Endothelial cell of umbilical vein (primary cell): ENCODE data around the gene MMAA. TPM values are rescaled to one million over a fixed set of nuclear protein-coding genes. Genes with fewer than 3 reads are reported as not detected.

Experiments used
- BruUV-seq: library from RNA; stranded (reverse); fragments of 400-500 nt; replicated peaks from 2 replicates; lab custom pipeline; 2021; lab: Mats Ljungman, UMichigan
- CTCF ChIA-PET: fragments of 300-600, 350-600 bp; sonication (Branson Sonifier 250); formaldehyde crosslinking; loops from one replicate; lab custom pipeline; 2021; ENCODE audit warnings: antibody characterized with exemption, inconsistent platforms; lab: Charles Lee
- POLR2A ChIA-PET: fragments of 300-600, 350-600 bp; sonication (Branson Sonifier 250); formaldehyde crosslinking; loops from one replicate; lab custom pipeline; 2021; ENCODE audit warnings: antibody characterized with exemption, inconsistent platforms; lab: Charles Lee
- DNase-seq: peaks from one replicate; pipeline ENCODE4 v3.0.0-alpha.2; 2011; ENCODE audit warnings: low read depth, low spot score
- FAIRE-seq: peaks from 2 replicates; lab custom pipeline; 2011; peaks lifted over from hg19 to GRCh38; lab: Jason Lieb, UNC
- H2AFZ ChIP-seq: 2 replicates; pipeline ENCODE4 v1.6.0; 2012; ENCODE audit warnings: low read depth, low read length, control low read depth, inconsistent platforms
- H3K27ac ChIP-seq: 2 replicates; pipeline ENCODE4 v1.5.1; 2011; ENCODE audit warnings: low read depth, mild to moderate bottlenecking, control low read depth, low read length, moderate library complexity; ENCODE audit not compliant: insufficient read depth
- H3K27me3 ChIP-seq, 2 experiments: 2 replicates each; pipeline versions ENCODE4 v1.6.0 to v1.6.1; 2011; ENCODE audit warnings: low read length in 2 of 2, mixed read lengths in 1 of 2; ENCODE audit not compliant: control insufficient read depth in 2 of 2, insufficient read depth in 2 of 2
- H3K36me3 ChIP-seq, 2 experiments: 2 replicates in 1 of 2; 3 replicates in 1 of 2; pipeline ENCODE4 v1.5.1; 2011; ENCODE audit warnings: low read length in 2 of 2, mild to moderate bottlenecking in 1 of 2, moderate library complexity in 1 of 2; ENCODE audit not compliant: control insufficient read depth in 2 of 2, insufficient read depth in 2 of 2; ENCODE audit errors: extremely low read depth in 1 of 2
- H3K4me1 ChIP-seq: 3 replicates; pipeline ENCODE4 v1.5.1; 2011; ENCODE audit warnings: mild to moderate bottlenecking, low read length; ENCODE audit not compliant: control insufficient read depth, insufficient read depth; ENCODE audit errors: extremely low read depth
- H3K4me2 ChIP-seq: 2 replicates; pipeline ENCODE4 v1.6.1; 2011; ENCODE audit warnings: low read length, control low read depth, mixed read lengths; ENCODE audit not compliant: insufficient read depth
- H3K4me3 ChIP-seq, 3 experiments: fragments of 200-600 bp in 1 of 3; sonication (generic), shearing (Covaris generic) in 1 of 3; replicated peaks in 1 of 3; 2 replicates each; pipeline ENCODE4 v1.5.1; 2011 to 2016; ENCODE audit warnings: control low read depth in 3 of 3, low read length in 3 of 3, mild to moderate bottlenecking in 2 of 3, inconsistent platforms in 1 of 3, low read depth in 1 of 3, moderate library complexity in 1 of 3; ENCODE audit not compliant: insufficient read depth in 1 of 3
- H3K79me2 ChIP-seq: 2 replicates; pipeline ENCODE4 v1.6.0; 2012; ENCODE audit warnings: low read length, inconsistent platforms; ENCODE audit not compliant: control insufficient read depth, insufficient read depth
- H3K9ac ChIP-seq: replicated peaks from 2 replicates; pipeline ENCODE3; 2011; ENCODE audit warnings: low read length, control low read depth; ENCODE audit not compliant: insufficient read depth; ENCODE audit errors: extremely low read depth
- H3K9me1 ChIP-seq: replicated peaks from 3 replicates; pipeline ENCODE4 v1.6.0; 2011; ENCODE audit warnings: mild to moderate bottlenecking, low read length; ENCODE audit not compliant: control insufficient read depth, insufficient read depth; ENCODE audit errors: extremely low read depth
- H3K9me3 ChIP-seq: replicated peaks from 2 replicates; pipeline ENCODE4 v1.5.1; 2012; ENCODE audit warnings: low read length, inconsistent platforms; ENCODE audit not compliant: control insufficient read depth, insufficient read depth
- H4K20me1 ChIP-seq: replicated peaks from 2 replicates; pipeline ENCODE3; 2011; ENCODE audit warnings: mild to moderate bottlenecking, low read length; ENCODE audit not compliant: control insufficient read depth, insufficient read depth; ENCODE audit errors: extremely low read depth
- EZH2 ChIP-seq: IDR thresholded peaks from 2 replicates; pipeline ENCODE4 v1.6.1; 2012; ENCODE audit warnings: borderline replicate concordance, low read depth, mild to moderate bottlenecking, moderate library complexity, low read length, inconsistent platforms; ENCODE audit not compliant: severe bottlenecking
- FOS ChIP-seq: IDR thresholded peaks from 2 replicates; pipeline ENCODE4 v1.6.1; 2011; ENCODE audit warnings: mild to moderate bottlenecking, low read length, moderate library complexity, borderline replicate concordance; ENCODE audit not compliant: insufficient read depth
- GATA2 ChIP-seq: IDR thresholded peaks from 2 replicates; pipeline ENCODE4 v1.7.0; 2011; ENCODE audit warnings: low read depth, mild to moderate bottlenecking, moderate library complexity, mixed read lengths, low read length; ENCODE audit not compliant: insufficient read length, insufficient read depth
- JUN ChIP-seq: IDR thresholded peaks from 2 replicates; pipeline ENCODE4 v1.6.1; 2011; ENCODE audit warnings: borderline replicate concordance, low read depth; ENCODE audit not compliant: insufficient read length, insufficient read depth
- POLR2A ChIP-seq: IDR thresholded peaks from 2 replicates; pipeline ENCODE4 v1.6.1; 2012; ENCODE audit warnings: low read depth, mild to moderate bottlenecking, control low read depth, low read length
- POLR2AphosphoS5 ChIP-seq: IDR thresholded peaks from 2 replicates; pipeline ENCODE4 v1.6.1; 2012; ENCODE audit warnings: low read depth, mild to moderate bottlenecking, control low read depth, low read length, moderate library complexity; ENCODE audit not compliant: insufficient read depth
- dilution Hi-C: fragments of 300-500 bp; cut with MboI; formaldehyde crosslinking; loops from one replicate; pipeline ENCODE4 v1.15.0; 2019; ENCODE audit warnings: low sequenced_read_pairs; ENCODE audit not compliant: extremely low pct_ligation_motif_present
- intact Hi-C: fragments of 100-400 bp; cut with micrococcal nuclease; formaldehyde crosslinking; loops from one replicate; pipeline ENCODE4 v1.10.0; 2022
- polyA plus RNA-seq, 4 experiments: library from polyadenylated mRNA; depleted of rRNA in 3 of 4; stranded (reverse) in 3 of 4; unstranded in 1 of 4; fragments of >200 nt; gene quantifications; 2 replicates each; pipeline versions ENCODE4 v1.2.1 to v1.2.3, GENCODE V29; 2011 to 2012; ENCODE audit warnings: missing spikeins in 1 of 4
- total RNA-seq: library from RNA; stranded (reverse); gene quantifications from 2 replicates; pipeline ENCODE4 v1.2.3, GENCODE V29; 2021

Gene MMAA
- total and polyA plus RNA-seq, 2 donors (not counting 3 experiments of a cell fraction or from before 2014, with no cell fraction given), result 2.2 to 5.1 TPM

- peak overlapping the region; percentile 13 for H3K27ac ChIP-seq
- no peaks in the 10 kb centered on the region for H3K9me1 ChIP-seq
- intact Hi-C loops (loop anchor here (1.0 kb wide), 1 partner anchor 55 kb away; no protein-coding TSS in a partner anchor), dilution Hi-C loops (no loop called here)
- peaks cover 10% of the 10 kb centered on the region for H3K4me1 ChIP-seq
- TF ChIP-seq FOS, result peak; percentile 56
- TF ChIP-seq GATA2, result no peak
- no peak for TF ChIP-seq POLR2A
- no peak for TF ChIP-seq EZH2
- no peaks in the 10 kb centered on the region for H4K20me1 ChIP-seq
- no peaks in the 10 kb centered on the region for H3K36me3 ChIP-seq
- H3K9me3 ChIP-seq, result no peaks in the 10 kb centered on the region
- no peak overlapping the region for H3K9ac ChIP-seq
- no peak overlapping the region for H2AFZ ChIP-seq
- BruUV-seq, result no TSS peak
- H3K4me2 ChIP-seq, result peak overlapping the region; percentile 45
- no peaks in the 10 kb centered on the region for H3K79me2 ChIP-seq
- ChIA-PET POLR2A (no interaction called here), CTCF (interaction anchor here (1.5 to 1.6 kb wide), 2 partner anchors 56 to 189 kb away, joined by 3 to 4 read pairs; no protein-coding TSS in a partner anchor)
- no peaks in the 10 kb centered on the region for H3K27me3 ChIP-seq
- FAIRE-seq (peak; percentile 80), DNase-seq (peak; percentile 66)
- H3K4me3 ChIP-seq, result no peak overlapping the region
Observed at GRCh38 chr4:145679520-145679919, 60.3 kb downstream of the MMAA start.

GRCh38 chr4:145679991-145680455 is 60.8 kb downstream of the MMAA start, which contains the start of gene C4orf51:
C4orf51 (plus strand) TSS chr4:145680146; CDS start chr4:145680204, 58 bp downstream.
- intact Hi-C loops (loop anchor here (1.0 kb wide), 1 partner anchor 54 kb away; no protein-coding TSS in a partner anchor), dilution Hi-C loops (no loop called here)
- Histone ChIP-seq H3K36me3 (no peaks in the 10 kb centered on the region), H2AFZ (peak within 1 kb of the TSS; percentile 39), H3K9ac (no peak within 1 kb of the TSS), H3K27me3 (no peaks in the 10 kb centered on the region), H3K27ac (peak within 1 kb of the TSS; percentile 13), H3K9me1 (no peaks in the 10 kb centered on the region), H4K20me1 (no peaks in the 10 kb centered on the region), H3K4me1 (peaks cover 10% of the 10 kb centered on the region), H3K9me3 (no peaks in the 10 kb centered on the region), H3K4me2 (peak within 1 kb of the TSS; percentile 45), H3K79me2 (no peaks in the 10 kb centered on the region), H3K4me3 (no peak within 1 kb of the TSS)
- FAIRE-seq (peak; percentile 79), DNase-seq (peak; percentile 78)
- TF ChIP-seq JUN (peak; percentile 39), POLR2AphosphoS5 (no peak)
- CTCF ChIA-PET, result interaction anchor here (1.5 to 1.6 kb wide), 2 partner anchors 56 to 189 kb away, joined by 3 to 4 read pairs; no protein-coding TSS in a partner anchor
- POLR2A ChIA-PET, result no interaction called here
- no TSS peak for BruUV-seq
